ENCODE data around the gene FIGNL2. TPM values are rescaled to one million over a fixed set of nuclear protein-coding genes. Genes with fewer than 3 reads are reported as not detected.

FIGNL2 gene
- total and polyA plus RNA-seq, 2 of the 13 experiments (the other 11 are each of a cell fraction or from before 2014, with no cell fraction given) = 0.82 to 1.00 TPM

- TF ChIP-seq TOE1 (CRISPR knock-in tag; IDR thresholded peaks at IDR 0.05) (no peak), SIX1 (CRISPR knock-in tag; IDR thresholded peaks at IDR 0.05; ENCODE audit: borderline replicate concordance) (no peak), CHD2 (IDR thresholded peaks at IDR 0.05; ENCODE audit: low read depth, low read length) (no peak)
These were observed 39.3 kb downstream of the FIGNL2 start (continued) for GRCh38 chr12:51809193-51809592.

DNA sequence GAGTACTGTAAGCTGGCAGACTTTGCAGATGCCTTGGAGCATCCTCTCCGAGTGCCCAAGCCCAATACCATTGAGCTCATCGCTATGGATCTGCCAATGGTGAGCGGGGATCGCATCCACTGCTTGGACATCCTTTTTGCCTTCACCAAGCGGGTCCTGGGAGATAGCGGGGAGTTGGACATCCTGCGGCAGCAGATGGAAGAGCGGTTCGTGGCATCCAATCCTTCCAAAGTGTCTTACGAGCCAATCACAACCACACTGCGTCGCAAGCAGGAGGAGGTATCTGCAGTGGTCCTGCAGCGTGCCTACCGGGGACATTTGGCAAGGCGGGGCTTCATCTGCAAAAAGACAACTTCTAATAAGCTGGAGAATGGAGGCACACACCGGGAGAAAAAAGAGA is 41.6 kb downstream of the FIGNL2 start:
- no peaks in the 10 kb centered on the region for H3K9me3 ChIP-seq (ENCODE audit: low read length)
- no peak overlapping the region for H3K27ac ChIP-seq (ENCODE audit: extremely low read length, insufficient read depth, low read length)
- H3K79me2 ChIP-seq (ENCODE audit: insufficient read depth, low read length) = no peaks in the 10 kb centered on the region
- ATAC-seq (no peak), FAIRE-seq (no peak), DNase-seq (ENCODE audit: low spot score) (no peak)
- no peak overlapping the region for H3K9ac ChIP-seq (ENCODE audit: insufficient read depth, low read depth, low read length)
- intact Hi-C loops (cut with micrococcal nuclease; ENCODE audit: unreplicated experiment) = no loop called here
- ChIA-PET CTCF (ENCODE audit: low intra/inter-chr PET ratio, low total read pairs) (no interaction called here), POLR2A (no interaction called here)
- 79% methylated on average over 15 of the region's 16 CpGs for WGBS (ENCODE audit: low lambda C conversion rate)
- no peak overlapping the region for H2AFZ ChIP-seq (ENCODE audit: low read length)
- no peak overlapping the region for H3K4me2 ChIP-seq (ENCODE audit: low read depth, low read length)
- no peaks in the 10 kb centered on the region for H4K20me1 ChIP-seq (ENCODE audit: insufficient read depth, low read length)
- H3K4me3 ChIP-seq (replicated peaks in 1 of 3; ENCODE audit: insufficient read depth in 1 of 3, low read depth in 2 of 3, low read length in 3 of 3) = no peak overlapping the region
- TF ChIP-seq CBX1 (IDR thresholded peaks at IDR 0.05; ENCODE audit: low read depth) (no peak), TCF12 (IDR thresholded peaks at IDR 0.05) (no peak), TCF12 (CRISPR knock-in tag; IDR thresholded peaks at IDR 0.05) (no peak), SMAD3 (CRISPR knock-in tag; IDR thresholded peaks at IDR 0.05) (no peak), DBP (CRISPR knock-in tag; IDR thresholded peaks at IDR 0.05; ENCODE audit: not compliant biosample characterization) (no peak), THYN1 (CRISPR knock-in tag; IDR thresholded peaks at IDR 0.05; ENCODE audit: borderline replicate concordance, low read depth) (no peak), PRDM15 (CRISPR knock-in tag; IDR thresholded peaks at IDR 0.05) (no peak), ZNF746 (CRISPR knock-in tag; IDR thresholded peaks at IDR 0.05) (no peak), ZNF749 (CRISPR knock-in tag; IDR thresholded peaks at IDR 0.05; ENCODE audit: borderline replicate concordance) (no peak), ZNF274 (CRISPR knock-in tag; IDR thresholded peaks at IDR 0.05) (no peak), NONO (IDR thresholded peaks at IDR 0.05) (no peak), NONO (CRISPR knock-in tag; conservative IDR thresholded peaks at IDR 0.05) (no peak), NFIB (CRISPR knock-in tag; IDR thresholded peaks at IDR 0.05; ENCODE audit: borderline replicate concordance) (no peak), MEF2D (CRISPR knock-in tag; IDR thresholded peaks at IDR 0.05) (no peak), SNAI1 (CRISPR knock-in tag; IDR thresholded peaks at IDR 0.05; ENCODE audit: borderline replicate concordance) (no peak), ZNF850 (CRISPR knock-in tag; conservative IDR thresholded peaks at IDR 0.05) (no peak), ZNF713 (CRISPR knock-in tag; IDR thresholded peaks at IDR 0.05) (no peak), REPIN1 (CRISPR knock-in tag; IDR thresholded peaks at IDR 0.05; ENCODE audit: borderline replicate concordance, low read depth) (no peak), RFXANK (CRISPR knock-in tag; IDR thresholded peaks at IDR 0.05) (no peak)
- H3K4me1 ChIP-seq (ENCODE audit: insufficient read depth, low read length) = no peaks in the 10 kb centered on the region
- no peaks in the 10 kb centered on the region for H3K36me3 ChIP-seq (replicated peaks in 1 of 2; ENCODE audit: control insufficient read depth in 1 of 2, insufficient read depth in 2 of 2, low read length in 2 of 2)
- BruUV-seq (replicated peaks) = no TSS peak
- no peaks in the 10 kb centered on the region; a peak in 1 of 5 replicates for H3K27me3 ChIP-seq (ENCODE audit: control insufficient read depth in 1 of 2, insufficient read depth in 2 of 2, low read length in 2 of 2)
- in situ Hi-C loops (cut with HindIII; ENCODE audit: extremely low pct_ligation_motif_present, low pct_unique_long_range_greater_than_20kb) = no loop called here

Measured in HepG2 (cell line).